Endothelial cell of umbilical vein (primary cell): ENCODE measurements around the gene ZNF821. TPM values are rescaled to one million over a fixed set of nuclear protein-coding genes. Genes with fewer than 3 reads are reported as not detected.
"Not testable (repeated sequence)": the region's sequence is repeated elsewhere in the genome, so short reads cannot be mapped to it uniquely, and the experiment has no call there.

ENCODE experiments used
- BruUV-seq: library from RNA; stranded (reverse); fragments of 400-500 nt; replicated peaks from 2 replicates; lab custom pipeline; 2021; lab: Mats Ljungman, UMichigan
- CTCF ChIA-PET: fragments of 300-600, 350-600 bp; sonication (Branson Sonifier 250); formaldehyde crosslinking; loops from one replicate; lab custom pipeline; 2021; ENCODE audit warnings: antibody characterized with exemption, inconsistent platforms; lab: Charles Lee
- POLR2A ChIA-PET: fragments of 300-600, 350-600 bp; sonication (Branson Sonifier 250); formaldehyde crosslinking; loops from one replicate; lab custom pipeline; 2021; ENCODE audit warnings: antibody characterized with exemption, inconsistent platforms; lab: Charles Lee
- DNase-seq: peaks from one replicate; pipeline ENCODE4 v3.0.0-alpha.2; 2011; ENCODE audit warnings: low read depth, low spot score
- FAIRE-seq: peaks from 2 replicates; lab custom pipeline; 2011; peaks lifted over from hg19 to GRCh38; lab: Jason Lieb, UNC
- H2AFZ ChIP-seq: 2 replicates; pipeline ENCODE4 v1.6.0; 2012; ENCODE audit warnings: low read depth, low read length, control low read depth, inconsistent platforms
- H3K27ac ChIP-seq: 2 replicates; pipeline ENCODE4 v1.5.1; 2011; ENCODE audit warnings: low read depth, mild to moderate bottlenecking, control low read depth, low read length, moderate library complexity; ENCODE audit not compliant: insufficient read depth
- H3K27me3 ChIP-seq, 2 experiments: 2 replicates each; pipeline versions ENCODE4 v1.6.0 to v1.6.1; 2011; ENCODE audit warnings: low read length in 2 of 2, mixed read lengths in 1 of 2; ENCODE audit not compliant: control insufficient read depth in 2 of 2, insufficient read depth in 2 of 2
- H3K36me3 ChIP-seq, 2 experiments: 2 replicates in 1 of 2; 3 replicates in 1 of 2; pipeline ENCODE4 v1.5.1; 2011; ENCODE audit warnings: low read length in 2 of 2, mild to moderate bottlenecking in 1 of 2, moderate library complexity in 1 of 2; ENCODE audit not compliant: control insufficient read depth in 2 of 2, insufficient read depth in 2 of 2; ENCODE audit errors: extremely low read depth in 1 of 2
- H3K4me1 ChIP-seq: 3 replicates; pipeline ENCODE4 v1.5.1; 2011; ENCODE audit warnings: mild to moderate bottlenecking, low read length; ENCODE audit not compliant: control insufficient read depth, insufficient read depth; ENCODE audit errors: extremely low read depth
- H3K4me2 ChIP-seq: 2 replicates; pipeline ENCODE4 v1.6.1; 2011; ENCODE audit warnings: low read length, control low read depth, mixed read lengths; ENCODE audit not compliant: insufficient read depth
- H3K4me3 ChIP-seq, 3 experiments: fragments of 200-600 bp in 1 of 3; sonication (generic), shearing (Covaris generic) in 1 of 3; replicated peaks in 1 of 3; 2 replicates each; pipeline ENCODE4 v1.5.1; 2011 to 2016; ENCODE audit warnings: control low read depth in 3 of 3, low read length in 3 of 3, mild to moderate bottlenecking in 2 of 3, inconsistent platforms in 1 of 3, low read depth in 1 of 3, moderate library complexity in 1 of 3; ENCODE audit not compliant: insufficient read depth in 1 of 3
- H3K79me2 ChIP-seq: 2 replicates; pipeline ENCODE4 v1.6.0; 2012; ENCODE audit warnings: low read length, inconsistent platforms; ENCODE audit not compliant: control insufficient read depth, insufficient read depth
- H3K9ac ChIP-seq: replicated peaks from 2 replicates; pipeline ENCODE3; 2011; ENCODE audit warnings: low read length, control low read depth; ENCODE audit not compliant: insufficient read depth; ENCODE audit errors: extremely low read depth
- H3K9me1 ChIP-seq: replicated peaks from 3 replicates; pipeline ENCODE4 v1.6.0; 2011; ENCODE audit warnings: mild to moderate bottlenecking, low read length; ENCODE audit not compliant: control insufficient read depth, insufficient read depth; ENCODE audit errors: extremely low read depth
- H3K9me3 ChIP-seq: replicated peaks from 2 replicates; pipeline ENCODE4 v1.5.1; 2012; ENCODE audit warnings: low read length, inconsistent platforms; ENCODE audit not compliant: control insufficient read depth, insufficient read depth
- H4K20me1 ChIP-seq: replicated peaks from 2 replicates; pipeline ENCODE3; 2011; ENCODE audit warnings: mild to moderate bottlenecking, low read length; ENCODE audit not compliant: control insufficient read depth, insufficient read depth; ENCODE audit errors: extremely low read depth
- EZH2 ChIP-seq: IDR thresholded peaks from 2 replicates; pipeline ENCODE4 v1.6.1; 2012; ENCODE audit warnings: borderline replicate concordance, low read depth, mild to moderate bottlenecking, moderate library complexity, low read length, inconsistent platforms; ENCODE audit not compliant: severe bottlenecking
- FOS ChIP-seq: IDR thresholded peaks from 2 replicates; pipeline ENCODE4 v1.6.1; 2011; ENCODE audit warnings: mild to moderate bottlenecking, low read length, moderate library complexity, borderline replicate concordance; ENCODE audit not compliant: insufficient read depth
- GATA2 ChIP-seq: IDR thresholded peaks from 2 replicates; pipeline ENCODE4 v1.7.0; 2011; ENCODE audit warnings: low read depth, mild to moderate bottlenecking, moderate library complexity, mixed read lengths, low read length; ENCODE audit not compliant: insufficient read length, insufficient read depth
- JUN ChIP-seq: IDR thresholded peaks from 2 replicates; pipeline ENCODE4 v1.6.1; 2011; ENCODE audit warnings: borderline replicate concordance, low read depth; ENCODE audit not compliant: insufficient read length, insufficient read depth
- dilution Hi-C: fragments of 300-500 bp; cut with MboI; formaldehyde crosslinking; loops from one replicate; pipeline ENCODE4 v1.15.0; 2019; ENCODE audit warnings: low sequenced_read_pairs; ENCODE audit not compliant: extremely low pct_ligation_motif_present
- intact Hi-C: fragments of 100-400 bp; cut with micrococcal nuclease; formaldehyde crosslinking; loops from one replicate; pipeline ENCODE4 v1.10.0; 2022
- polyA plus RNA-seq, 4 experiments: library from polyadenylated mRNA; depleted of rRNA in 3 of 4; stranded (reverse) in 3 of 4; unstranded in 1 of 4; fragments of >200 nt; gene quantifications; 2 replicates each; pipeline versions ENCODE4 v1.2.1 to v1.2.3, GENCODE V29; 2011 to 2012; ENCODE audit warnings: missing spikeins in 1 of 4
- total RNA-seq: library from RNA; stranded (reverse); gene quantifications from 2 replicates; pipeline ENCODE4 v1.2.3, GENCODE V29; 2021
- TF ChIP-seq, protein P1 (sequence below): IDR thresholded peaks from 2 replicates; pipeline ENCODE4 v1.6.1; 2011; ENCODE audit not compliant: insufficient read depth, insufficient read length
- TF ChIP-seq, protein P2 (sequence below), 2 donors: IDR thresholded peaks; 1 replicate in 1 of 2; 2 replicates in 1 of 2; pipeline ENCODE4 v1.5.1; 2011; ENCODE audit warnings: low read length in 2 of 2, mild to moderate bottlenecking in 2 of 2, moderate library complexity in 2 of 2, control low read depth in 1 of 2, inconsistent platforms in 1 of 2, low read depth in 1 of 2; ENCODE audit not compliant: insufficient read depth in 1 of 2; ENCODE audit errors: extremely low read depth in 1 of 2

Gene ZNF821
- total and polyA plus RNA-seq, 2 donors (not counting 3 experiments of a cell fraction or from before 2014, with no cell fraction given), result 7.3 to 8.1 TPM

- peaks cover 3 to 4% of the 10 kb centered on the region in 2 experiments for H3K36me3 ChIP-seq
- POLR2A ChIA-PET, result interaction anchor here (0.7 kb wide), 1 partner anchor 11 kb away, joined by 3 read pairs; no protein-coding TSS in a partner anchor
- no peak for DNase-seq
- CTCF ChIA-PET, result no interaction called here
- no peak for TF ChIP-seq JUN
- no peak for TF ChIP-seq GATA2
- TF ChIP-seq, protein P1, sequence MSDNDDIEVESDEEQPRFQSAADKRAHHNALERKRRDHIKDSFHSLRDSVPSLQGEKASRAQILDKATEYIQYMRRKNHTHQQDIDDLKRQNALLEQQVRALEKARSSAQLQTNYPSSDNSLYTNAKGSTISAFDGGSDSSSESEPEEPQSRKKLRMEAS, result no peak
- TF ChIP-seq, protein P2, sequence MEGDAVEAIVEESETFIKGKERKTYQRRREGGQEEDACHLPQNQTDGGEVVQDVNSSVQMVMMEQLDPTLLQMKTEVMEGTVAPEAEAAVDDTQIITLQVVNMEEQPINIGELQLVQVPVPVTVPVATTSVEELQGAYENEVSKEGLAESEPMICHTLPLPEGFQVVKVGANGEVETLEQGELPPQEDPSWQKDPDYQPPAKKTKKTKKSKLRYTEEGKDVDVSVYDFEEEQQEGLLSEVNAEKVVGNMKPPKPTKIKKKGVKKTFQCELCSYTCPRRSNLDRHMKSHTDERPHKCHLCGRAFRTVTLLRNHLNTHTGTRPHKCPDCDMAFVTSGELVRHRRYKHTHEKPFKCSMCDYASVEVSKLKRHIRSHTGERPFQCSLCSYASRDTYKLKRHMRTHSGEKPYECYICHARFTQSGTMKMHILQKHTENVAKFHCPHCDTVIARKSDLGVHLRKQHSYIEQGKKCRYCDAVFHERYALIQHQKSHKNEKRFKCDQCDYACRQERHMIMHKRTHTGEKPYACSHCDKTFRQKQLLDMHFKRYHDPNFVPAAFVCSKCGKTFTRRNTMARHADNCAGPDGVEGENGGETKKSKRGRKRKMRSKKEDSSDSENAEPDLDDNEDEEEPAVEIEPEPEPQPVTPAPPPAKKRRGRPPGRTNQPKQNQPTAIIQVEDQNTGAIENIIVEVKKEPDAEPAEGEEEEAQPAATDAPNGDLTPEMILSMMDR (IDR thresholded peaks at IDR 0.05; ENCODE audit: extremely low read depth in 1 of 2, insufficient read depth in 1 of 2, low read depth in 1 of 2, low read length in 2 of 2), result no peak
- TF ChIP-seq FOS, result no peak
- no peak for TF ChIP-seq EZH2
- H3K9me1 ChIP-seq, result no peaks in the 10 kb centered on the region
- no peak overlapping the region for H3K4me3 ChIP-seq
- peaks cover 98% of the 10 kb centered on the region for H3K79me2 ChIP-seq
- FAIRE-seq, result no peak
- H2AFZ ChIP-seq, result no peak overlapping the region
- peaks cover 19% of the 10 kb centered on the region for H3K4me1 ChIP-seq
- H3K9me3 ChIP-seq, result no peaks in the 10 kb centered on the region
- H3K4me2 ChIP-seq, result no peak overlapping the region
- dilution Hi-C loops, result no loop called here
- no peak overlapping the region for H3K27ac ChIP-seq
- intact Hi-C loops, result no loop called here
- H3K27me3 ChIP-seq, result no peaks in the 10 kb centered on the region
- no TSS peak for BruUV-seq
- peaks cover 22% of the 10 kb centered on the region for H4K20me1 ChIP-seq
- H3K9ac ChIP-seq, result no peak overlapping the region
These were observed 27.1 kb upstream of the ZNF821 start for GRCh38 chr16:71911121-71911520.

GRCh38 chr16:71905765-71906164 lies 21.8 kb upstream of the ZNF821 start:
- H2AFZ ChIP-seq, intact Hi-C loops, H3K9me1 ChIP-seq, DNase-seq, H3K27ac ChIP-seq, H3K4me1 ChIP-seq, dilution Hi-C loops, FAIRE-seq, H3K4me3 ChIP-seq, H3K9ac ChIP-seq, H3K9me3 ChIP-seq, H3K27me3 ChIP-seq, BruUV-seq, H3K36me3 ChIP-seq, H3K4me2 ChIP-seq: not testable (repeated sequence)
- POLR2A ChIA-PET, result interaction anchor here (0.7 to 1.4 kb wide), 2 partner anchors 9 to 11 kb away, joined by 3 to 6 read pairs; partner anchors contain the start of gene IST1
- CTCF ChIA-PET, result interaction anchor here (1.2 kb wide), 1 partner anchor 23 kb away, joined by 5 read pairs; no protein-coding TSS in a partner anchor
- Histone ChIP-seq H3K79me2 (peaks cover 100% of the 10 kb centered on the region), H4K20me1 (peaks cover 38% of the 10 kb centered on the region)
